Nephron progenitor cell (in vitro differentiated cells): ENCODE results near the gene TBC1D4.
A peak's percentile ranks its signal among the peaks of the same experiment; 100 is the strongest.

ENCODE experiments used
- DNase-seq: peaks from one replicate; pipeline ENCODE4 v3.0.0; 2021
- H3K27ac Mint-ChIP-seq: 2 replicates; pipeline ENCODE4 v1.8.0; 2021; ENCODE audit warnings: mild to moderate bottlenecking, moderate library complexity, mixed read lengths
- H3K27me3 Mint-ChIP-seq: 2 replicates; pipeline ENCODE4 v1.8.0; 2021; ENCODE audit warnings: mild to moderate bottlenecking, low read depth, mixed read lengths; ENCODE audit not compliant: poor library complexity
- H3K36me3 Mint-ChIP-seq: 2 replicates; pipeline ENCODE4 v1.8.0; 2021; ENCODE audit warnings: low read depth, mixed read lengths
- H3K4me1 Mint-ChIP-seq: 2 replicates; pipeline ENCODE4 v1.8.0; 2021; ENCODE audit warnings: mixed read lengths
- H3K4me3 Mint-ChIP-seq: 2 replicates; pipeline ENCODE4 v1.8.0; 2021; ENCODE audit warnings: mild to moderate bottlenecking, moderate library complexity, mixed read lengths
- H3K9me3 Mint-ChIP-seq: 2 replicates; pipeline ENCODE4 v1.8.0; 2021; ENCODE audit warnings: mild to moderate bottlenecking, moderate library complexity, mixed read lengths
- CTCF ChIP-seq: fragments of 200-600 bp; sonication (generic); IDR thresholded peaks from 2 replicates; pipeline ENCODE4 v1.5.0; 2021; ENCODE audit warnings: antibody characterized with exemption

The TBC1D4 gene

GRCh38 chr13:75333103-75333502 is 148.9 kb downstream of the TBC1D4 start:
- no peak for DNase-seq
- peaks cover 21% of the 10 kb centered on the region for H3K36me3 Mint-ChIP-seq
- no peaks in the 10 kb centered on the region for H3K27me3 Mint-ChIP-seq
- H3K4me1 Mint-ChIP-seq: no peaks in the 10 kb centered on the region
- no peaks in the 10 kb centered on the region for H3K9me3 Mint-ChIP-seq
- no peak overlapping the region for H3K27ac Mint-ChIP-seq
- TF ChIP-seq CTCF: no peak
- H3K4me3 Mint-ChIP-seq: no peak overlapping the region

GRCh38 chr13:75331792-75332349 is 150.1 kb downstream of the TBC1D4 start:
- Mint-ChIP-seq H3K4me1 (no peaks in the 10 kb centered on the region), H3K36me3 (peaks cover 22% of the 10 kb centered on the region), H3K4me3 (no peak overlapping the region), H3K27me3 (no peaks in the 10 kb centered on the region), H3K27ac (no peak overlapping the region), H3K9me3 (no peaks in the 10 kb centered on the region)
- no peak for TF ChIP-seq CTCF
- DNase-seq: no peak

- Mint-ChIP-seq H3K27me3 (no peaks in the 10 kb centered on the region), H3K9me3 (no peaks in the 10 kb centered on the region), H3K4me1 (no peaks in the 10 kb centered on the region), H3K36me3 (peaks cover 24% of the 10 kb centered on the region), H3K4me3 (no peak overlapping the region), H3K27ac (no peak overlapping the region)
- TF ChIP-seq CTCF: no peak
- no peak for DNase-seq
Observed at GRCh38 chr13:75330770-75331169, 151.2 kb downstream of the TBC1D4 start.

GRCh38 chr13:75329723-75330122 is 152.2 kb downstream of the TBC1D4 start:
- Mint-ChIP-seq H3K36me3 (peaks cover 15% of the 10 kb centered on the region), H3K27ac (peak overlapping the region; percentile 95), H3K9me3 (no peaks in the 10 kb centered on the region), H3K4me3 (no peak overlapping the region), H3K4me1 (no peaks in the 10 kb centered on the region), H3K27me3 (no peaks in the 10 kb centered on the region)
- TF ChIP-seq CTCF: no peak
- no peak for DNase-seq

- H3K36me3 Mint-ChIP-seq: peaks cover 15% of the 10 kb centered on the region
- H3K27ac Mint-ChIP-seq: peak overlapping the region; percentile 2
- no peak for TF ChIP-seq CTCF
- no peak overlapping the region for H3K4me3 Mint-ChIP-seq
- H3K4me1 Mint-ChIP-seq: no peaks in the 10 kb centered on the region
- no peaks in the 10 kb centered on the region for H3K9me3 Mint-ChIP-seq
- DNase-seq: no peak
- H3K27me3 Mint-ChIP-seq: no peaks in the 10 kb centered on the region
Observed at GRCh38 chr13:75329097-75329496, 152.9 kb downstream of the TBC1D4 start.

- Mint-ChIP-seq H3K4me1 (no peaks in the 10 kb centered on the region), H3K4me3 (no peak overlapping the region), H3K9me3 (no peaks in the 10 kb centered on the region), H3K27me3 (no peaks in the 10 kb centered on the region), H3K27ac (no peak overlapping the region), H3K36me3 (peaks cover 15% of the 10 kb centered on the region)
- no peak for TF ChIP-seq CTCF
- no peak for DNase-seq
Observed at GRCh38 chr13:75327135-75327510, 154.8 kb downstream of the TBC1D4 start.
